Endothelial cell of umbilical vein (primary cell): ENCODE measurements around the gene MST1. TPM values are rescaled to one million over a fixed set of nuclear protein-coding genes. Genes with fewer than 3 reads are reported as not detected.

ENCODE experiments used
- BruUV-seq: library from RNA; stranded (reverse); fragments of 400-500 nt; replicated peaks from 2 replicates; lab custom pipeline; 2021; lab: Mats Ljungman, UMichigan
- CTCF ChIA-PET: fragments of 300-600, 350-600 bp; sonication (Branson Sonifier 250); formaldehyde crosslinking; loops from one replicate; lab custom pipeline; 2021; ENCODE audit warnings: antibody characterized with exemption, inconsistent platforms; lab: Charles Lee
- POLR2A ChIA-PET: fragments of 300-600, 350-600 bp; sonication (Branson Sonifier 250); formaldehyde crosslinking; loops from one replicate; lab custom pipeline; 2021; ENCODE audit warnings: antibody characterized with exemption, inconsistent platforms; lab: Charles Lee
- DNase-seq: peaks from one replicate; pipeline ENCODE4 v3.0.0-alpha.2; 2011; ENCODE audit warnings: low read depth, low spot score
- FAIRE-seq: peaks from 2 replicates; lab custom pipeline; 2011; peaks lifted over from hg19 to GRCh38; lab: Jason Lieb, UNC
- H2AFZ ChIP-seq: 2 replicates; pipeline ENCODE4 v1.6.0; 2012; ENCODE audit warnings: low read depth, low read length, control low read depth, inconsistent platforms
- H3K27ac ChIP-seq: 2 replicates; pipeline ENCODE4 v1.5.1; 2011; ENCODE audit warnings: low read depth, mild to moderate bottlenecking, control low read depth, low read length, moderate library complexity; ENCODE audit not compliant: insufficient read depth
- H3K27me3 ChIP-seq, 2 experiments: 2 replicates each; pipeline versions ENCODE4 v1.6.0 to v1.6.1; 2011; ENCODE audit warnings: low read length in 2 of 2, mixed read lengths in 1 of 2; ENCODE audit not compliant: control insufficient read depth in 2 of 2, insufficient read depth in 2 of 2
- H3K36me3 ChIP-seq, 2 experiments: 2 replicates in 1 of 2; 3 replicates in 1 of 2; pipeline ENCODE4 v1.5.1; 2011; ENCODE audit warnings: low read length in 2 of 2, mild to moderate bottlenecking in 1 of 2, moderate library complexity in 1 of 2; ENCODE audit not compliant: control insufficient read depth in 2 of 2, insufficient read depth in 2 of 2; ENCODE audit errors: extremely low read depth in 1 of 2
- H3K4me1 ChIP-seq: 3 replicates; pipeline ENCODE4 v1.5.1; 2011; ENCODE audit warnings: mild to moderate bottlenecking, low read length; ENCODE audit not compliant: control insufficient read depth, insufficient read depth; ENCODE audit errors: extremely low read depth
- H3K4me2 ChIP-seq: 2 replicates; pipeline ENCODE4 v1.6.1; 2011; ENCODE audit warnings: low read length, control low read depth, mixed read lengths; ENCODE audit not compliant: insufficient read depth
- H3K4me3 ChIP-seq, 3 experiments: fragments of 200-600 bp in 1 of 3; sonication (generic), shearing (Covaris generic) in 1 of 3; replicated peaks in 1 of 3; 2 replicates each; pipeline ENCODE4 v1.5.1; 2011 to 2016; ENCODE audit warnings: control low read depth in 3 of 3, low read length in 3 of 3, mild to moderate bottlenecking in 2 of 3, inconsistent platforms in 1 of 3, low read depth in 1 of 3, moderate library complexity in 1 of 3; ENCODE audit not compliant: insufficient read depth in 1 of 3
- H3K79me2 ChIP-seq: 2 replicates; pipeline ENCODE4 v1.6.0; 2012; ENCODE audit warnings: low read length, inconsistent platforms; ENCODE audit not compliant: control insufficient read depth, insufficient read depth
- H3K9ac ChIP-seq: replicated peaks from 2 replicates; pipeline ENCODE3; 2011; ENCODE audit warnings: low read length, control low read depth; ENCODE audit not compliant: insufficient read depth; ENCODE audit errors: extremely low read depth
- H3K9me1 ChIP-seq: replicated peaks from 3 replicates; pipeline ENCODE4 v1.6.0; 2011; ENCODE audit warnings: mild to moderate bottlenecking, low read length; ENCODE audit not compliant: control insufficient read depth, insufficient read depth; ENCODE audit errors: extremely low read depth
- H3K9me3 ChIP-seq: replicated peaks from 2 replicates; pipeline ENCODE4 v1.5.1; 2012; ENCODE audit warnings: low read length, inconsistent platforms; ENCODE audit not compliant: control insufficient read depth, insufficient read depth
- H4K20me1 ChIP-seq: replicated peaks from 2 replicates; pipeline ENCODE3; 2011; ENCODE audit warnings: mild to moderate bottlenecking, low read length; ENCODE audit not compliant: control insufficient read depth, insufficient read depth; ENCODE audit errors: extremely low read depth
- CTCF ChIP-seq, 2 donors: IDR thresholded peaks; 1 replicate in 1 of 2; 2 replicates in 1 of 2; pipeline ENCODE4 v1.5.1; 2011; ENCODE audit warnings: low read length in 2 of 2, mild to moderate bottlenecking in 2 of 2, moderate library complexity in 2 of 2, control low read depth in 1 of 2, inconsistent platforms in 1 of 2, low read depth in 1 of 2; ENCODE audit not compliant: insufficient read depth in 1 of 2; ENCODE audit errors: extremely low read depth in 1 of 2
- EZH2 ChIP-seq: IDR thresholded peaks from 2 replicates; pipeline ENCODE4 v1.6.1; 2012; ENCODE audit warnings: borderline replicate concordance, low read depth, mild to moderate bottlenecking, moderate library complexity, low read length, inconsistent platforms; ENCODE audit not compliant: severe bottlenecking
- FOS ChIP-seq: IDR thresholded peaks from 2 replicates; pipeline ENCODE4 v1.6.1; 2011; ENCODE audit warnings: mild to moderate bottlenecking, low read length, moderate library complexity, borderline replicate concordance; ENCODE audit not compliant: insufficient read depth
- GATA2 ChIP-seq: IDR thresholded peaks from 2 replicates; pipeline ENCODE4 v1.7.0; 2011; ENCODE audit warnings: low read depth, mild to moderate bottlenecking, moderate library complexity, mixed read lengths, low read length; ENCODE audit not compliant: insufficient read length, insufficient read depth
- JUN ChIP-seq: IDR thresholded peaks from 2 replicates; pipeline ENCODE4 v1.6.1; 2011; ENCODE audit warnings: borderline replicate concordance, low read depth; ENCODE audit not compliant: insufficient read length, insufficient read depth
- MAX ChIP-seq: IDR thresholded peaks from 2 replicates; pipeline ENCODE4 v1.6.1; 2011; ENCODE audit not compliant: insufficient read depth, insufficient read length
- MYC ChIP-seq: IDR thresholded peaks from one replicate; pipeline ENCODE4 v1.6.1; 2011; ENCODE audit warnings: mild to moderate bottlenecking, low read depth, low read length
- POLR2A ChIP-seq: IDR thresholded peaks from 2 replicates; pipeline ENCODE4 v1.6.1; 2012; ENCODE audit warnings: low read depth, mild to moderate bottlenecking, control low read depth, low read length
- POLR2AphosphoS5 ChIP-seq: IDR thresholded peaks from 2 replicates; pipeline ENCODE4 v1.6.1; 2012; ENCODE audit warnings: low read depth, mild to moderate bottlenecking, control low read depth, low read length, moderate library complexity; ENCODE audit not compliant: insufficient read depth
- dilution Hi-C: fragments of 300-500 bp; cut with MboI; formaldehyde crosslinking; loops from one replicate; pipeline ENCODE4 v1.15.0; 2019; ENCODE audit warnings: low sequenced_read_pairs; ENCODE audit not compliant: extremely low pct_ligation_motif_present
- intact Hi-C: fragments of 100-400 bp; cut with micrococcal nuclease; formaldehyde crosslinking; loops from one replicate; pipeline ENCODE4 v1.10.0; 2022
- polyA plus RNA-seq, 4 experiments: library from polyadenylated mRNA; depleted of rRNA in 3 of 4; stranded (reverse) in 3 of 4; unstranded in 1 of 4; fragments of >200 nt; gene quantifications; 2 replicates each; pipeline versions ENCODE4 v1.2.1 to v1.2.3, GENCODE V29; 2011 to 2012; ENCODE audit warnings: missing spikeins in 1 of 4
- total RNA-seq: library from RNA; stranded (reverse); gene quantifications from 2 replicates; pipeline ENCODE4 v1.2.3, GENCODE V29; 2021

MST1 gene
- total and polyA plus RNA-seq, 2 donors (not counting 3 experiments of a cell fraction or from before 2014, with no cell fraction given): 6.1 to 17.5 TPM

GRCh38 chr3:49641921-49642707 is 47.2 kb downstream of the MST1 start:
- Histone ChIP-seq H4K20me1 (no peaks in the 10 kb centered on the region), H3K36me3 (no peaks in the 10 kb centered on the region), H3K79me2 (no peaks in the 10 kb centered on the region), H3K27ac (no peak overlapping the region), H3K9me3 (no peaks in the 10 kb centered on the region), H3K4me2 (no peak overlapping the region), H3K27me3 (peaks cover 0 to 2% of the 10 kb centered on the region in 2 experiments), H2AFZ (no peak overlapping the region), H3K4me3 (no peak overlapping the region), H3K9ac (no peak overlapping the region), H3K9me1 (no peaks in the 10 kb centered on the region), H3K4me1 (no peaks in the 10 kb centered on the region)
- dilution Hi-C loops: no loop called here
- DNase-seq (no peak), FAIRE-seq (no peak)
- ChIA-PET POLR2A (no interaction called here), CTCF (interaction anchor here (1.6 kb wide), 1 partner anchor 102 kb away, joined by 5 read pairs; no protein-coding TSS in a partner anchor)
- intact Hi-C loops: no loop called here
- TF ChIP-seq POLR2A: no peak
- no peak for TF ChIP-seq MYC
- no peak for TF ChIP-seq EZH2
- no peak for TF ChIP-seq JUN
- TF ChIP-seq FOS: no peak
- TF ChIP-seq MAX: no peak
- no peak for TF ChIP-seq POLR2AphosphoS5
- no peak for TF ChIP-seq CTCF (IDR thresholded peaks at IDR 0.05; ENCODE audit: extremely low read depth in 1 of 2, insufficient read depth in 1 of 2, low read depth in 1 of 2, low read length in 2 of 2)
- no peak for TF ChIP-seq GATA2
- no TSS peak for BruUV-seq
